Erythroblast (primary cell): Measurements from ENCODE around the gene DOCK11.

Source experiments
- GATA1 ChIP-seq: IDR thresholded peaks from 2 replicates; pipeline ENCODE4 v1.6.1; 2011; ENCODE audit warnings: low read depth, mild to moderate bottlenecking, control low read depth, low read length, moderate library complexity
- POLR2A ChIP-seq: IDR thresholded peaks from 2 replicates; pipeline ENCODE4 v1.6.1; 2011; ENCODE audit warnings: mild to moderate bottlenecking, low read length

DNA sequence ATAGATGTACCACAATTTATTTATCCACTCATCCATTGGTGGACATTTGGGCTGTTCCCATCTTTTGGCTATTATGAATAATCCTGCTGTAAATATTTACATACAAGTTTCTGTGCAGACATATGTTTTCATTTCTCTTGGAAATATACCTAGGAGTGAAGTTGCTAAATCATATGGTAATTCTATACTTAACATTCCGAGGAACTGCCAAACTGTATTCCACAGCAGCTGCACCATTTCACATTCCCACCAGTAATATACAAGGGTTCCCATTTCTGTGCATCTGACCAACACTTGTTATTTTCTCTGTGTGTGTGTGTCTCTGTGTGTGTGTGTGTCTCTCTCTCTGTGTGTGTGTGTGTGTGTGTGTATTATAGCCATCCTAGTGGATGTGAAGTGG, 15.4 kb upstream of the DOCK11 start:
- TF ChIP-seq POLR2A (no peak), GATA1 (no peak)
